NB4 (cell line): ENCODE measurements around the gene CSTPP1.

Experiments used
- DNase-seq: peaks from one replicate; pipeline ENCODE4 v3.0.0; 2010; ENCODE audit warnings: low read depth
- H3K4me3 ChIP-seq: one replicate; pipeline ENCODE4 v1.5.1; 2011; ENCODE audit warnings: mild to moderate bottlenecking, low read depth, low read length, moderate library complexity
- MAX ChIP-seq: IDR thresholded peaks from 2 replicates; pipeline ENCODE4 v1.6.1; 2011; ENCODE audit warnings: low read depth, low read length
- MYC ChIP-seq: IDR thresholded peaks from 2 replicates; pipeline ENCODE4 v1.6.1; 2011; ENCODE audit warnings: low read depth, low read length
- POLR2A ChIP-seq: IDR thresholded peaks from 2 replicates; pipeline ENCODE4 v1.6.1; 2011; ENCODE audit warnings: mild to moderate bottlenecking; ENCODE audit not compliant: insufficient read length; ENCODE audit errors: extremely low read depth
- TF ChIP-seq, protein P1 (sequence below): IDR thresholded peaks from one replicate; pipeline ENCODE4 v1.5.1; 2012; ENCODE audit warnings: low read depth, low read length

The CSTPP1 gene

DNA sequence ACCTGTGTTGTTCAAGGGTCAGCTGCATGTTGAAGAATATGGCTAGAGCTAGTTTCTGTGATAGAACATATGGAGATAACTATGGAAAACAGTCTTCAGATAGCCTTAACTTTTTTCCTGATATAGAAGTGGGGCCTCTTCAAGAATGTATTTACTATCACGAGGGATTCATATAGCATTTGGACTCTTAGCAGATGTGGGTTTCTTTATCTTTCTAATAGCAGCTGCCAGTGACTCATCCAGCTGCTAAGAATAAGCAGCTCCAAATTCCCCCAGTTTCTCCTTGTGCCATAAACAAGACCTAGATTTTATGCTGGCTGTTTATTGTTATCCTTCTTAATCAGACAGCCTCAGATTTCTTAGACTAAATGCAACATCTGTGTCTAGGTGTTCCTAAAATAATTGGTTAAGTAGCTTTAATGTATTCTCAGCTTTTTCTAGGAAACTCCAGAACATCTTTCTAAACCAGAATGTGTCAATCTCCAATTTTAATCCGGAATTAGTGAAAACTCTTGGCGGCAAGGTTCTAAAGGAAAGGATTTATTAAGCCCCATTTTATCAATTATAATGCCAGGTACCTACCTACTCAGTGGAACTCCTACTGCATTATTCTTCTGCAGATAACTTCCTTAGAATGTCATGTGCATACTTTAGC, 119.8 kb downstream of the CSTPP1 start:
- TF ChIP-seq MYC, result no peak
- no peak for TF ChIP-seq MAX
- TF ChIP-seq, protein P1, sequence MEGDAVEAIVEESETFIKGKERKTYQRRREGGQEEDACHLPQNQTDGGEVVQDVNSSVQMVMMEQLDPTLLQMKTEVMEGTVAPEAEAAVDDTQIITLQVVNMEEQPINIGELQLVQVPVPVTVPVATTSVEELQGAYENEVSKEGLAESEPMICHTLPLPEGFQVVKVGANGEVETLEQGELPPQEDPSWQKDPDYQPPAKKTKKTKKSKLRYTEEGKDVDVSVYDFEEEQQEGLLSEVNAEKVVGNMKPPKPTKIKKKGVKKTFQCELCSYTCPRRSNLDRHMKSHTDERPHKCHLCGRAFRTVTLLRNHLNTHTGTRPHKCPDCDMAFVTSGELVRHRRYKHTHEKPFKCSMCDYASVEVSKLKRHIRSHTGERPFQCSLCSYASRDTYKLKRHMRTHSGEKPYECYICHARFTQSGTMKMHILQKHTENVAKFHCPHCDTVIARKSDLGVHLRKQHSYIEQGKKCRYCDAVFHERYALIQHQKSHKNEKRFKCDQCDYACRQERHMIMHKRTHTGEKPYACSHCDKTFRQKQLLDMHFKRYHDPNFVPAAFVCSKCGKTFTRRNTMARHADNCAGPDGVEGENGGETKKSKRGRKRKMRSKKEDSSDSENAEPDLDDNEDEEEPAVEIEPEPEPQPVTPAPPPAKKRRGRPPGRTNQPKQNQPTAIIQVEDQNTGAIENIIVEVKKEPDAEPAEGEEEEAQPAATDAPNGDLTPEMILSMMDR, result no peak
- TF ChIP-seq POLR2A, result no peak
- no peak overlapping the region for H3K4me3 ChIP-seq
- DNase-seq, result peak; percentile 8

DNA sequence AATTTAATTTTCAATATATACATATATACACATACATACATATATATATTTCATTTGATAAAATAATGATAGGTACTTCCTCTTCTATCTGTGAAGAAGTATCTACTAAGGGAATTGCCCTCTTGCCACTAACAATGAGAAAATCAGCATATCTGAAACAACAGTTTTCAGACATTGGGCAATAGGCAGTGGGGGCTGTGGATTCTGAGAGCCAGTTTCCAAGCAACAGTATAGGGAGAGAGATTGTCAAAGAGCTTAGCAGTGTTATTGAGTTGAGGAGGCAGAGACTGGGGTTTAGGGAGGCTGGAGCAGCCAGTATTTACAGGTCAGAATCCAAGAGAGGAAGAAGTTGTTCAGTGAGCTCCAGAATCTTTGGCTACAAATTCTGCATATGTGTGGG, 120.8 kb downstream of the CSTPP1 start:
- TF ChIP-seq MYC, result no peak
- TF ChIP-seq POLR2A, result no peak
- TF ChIP-seq, protein P1, result no peak
- TF ChIP-seq MAX, result no peak
- no peak overlapping the region for H3K4me3 ChIP-seq
- peak; percentile 44 for DNase-seq

DNA sequence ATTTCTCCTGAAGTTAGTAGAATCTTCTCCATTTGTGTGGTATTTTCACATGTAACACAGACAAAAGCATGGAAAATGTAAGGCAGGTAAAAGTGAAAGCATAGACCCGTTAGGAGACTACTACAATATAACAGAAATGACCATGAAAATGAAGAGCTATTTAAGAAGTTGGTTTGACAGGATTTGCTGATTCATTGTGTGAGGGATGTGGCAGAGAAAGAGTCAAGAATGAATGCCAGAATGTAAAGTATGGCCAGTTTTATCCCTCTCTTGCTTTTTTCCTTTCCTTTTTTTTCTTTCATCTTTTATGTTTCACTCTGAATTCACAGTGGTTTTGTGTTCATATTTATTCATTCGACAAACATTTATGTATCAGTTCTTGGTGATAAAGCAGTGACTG, 124.2 kb downstream of the CSTPP1 start:
- no peak overlapping the region for H3K4me3 ChIP-seq
- peak; percentile 53 for DNase-seq
- no peak for TF ChIP-seq MAX
- TF ChIP-seq, protein P1, result no peak
- TF ChIP-seq POLR2A, result no peak
- no peak for TF ChIP-seq MYC

DNA sequence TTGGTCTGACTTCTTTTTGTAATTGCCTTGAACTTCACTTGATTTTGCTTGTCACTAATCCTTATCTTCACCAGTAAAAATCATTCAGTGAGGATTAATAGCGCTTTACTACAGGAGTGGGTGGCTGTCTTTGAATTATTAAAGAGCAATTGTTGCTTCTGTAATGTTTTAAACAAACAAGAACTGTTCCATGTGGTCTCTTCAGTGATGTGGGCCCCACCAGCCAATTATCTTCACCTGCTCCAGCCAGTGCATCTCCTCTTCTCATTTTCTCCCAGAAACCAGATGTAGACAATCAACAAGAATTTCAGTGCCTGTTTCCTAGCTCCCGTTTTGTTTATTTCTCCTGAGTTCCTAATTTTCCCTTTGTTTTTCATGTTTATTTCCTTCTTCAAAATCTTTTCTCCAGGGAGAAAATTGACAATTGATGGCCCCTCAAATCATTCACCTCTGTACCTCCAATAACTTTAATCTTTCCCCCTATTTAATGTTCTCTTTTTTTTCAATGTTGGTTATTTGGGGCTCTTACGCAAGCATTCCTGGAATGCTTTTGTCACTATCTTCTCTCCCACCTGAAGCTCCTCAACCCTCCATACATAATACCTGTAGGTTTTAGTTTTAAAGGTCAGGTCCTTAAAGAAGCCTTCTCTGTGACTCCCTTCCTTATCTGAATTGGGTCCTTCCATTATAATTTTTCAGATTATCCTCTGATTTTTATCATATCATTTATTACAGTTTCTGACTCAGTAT, 125.0 kb downstream of the CSTPP1 start:
- no peak for DNase-seq
- TF ChIP-seq MAX (no peak), MYC (no peak), POLR2A (no peak)
- TF ChIP-seq, protein P1, result no peak
- H3K4me3 ChIP-seq, result no peak overlapping the region

DNA sequence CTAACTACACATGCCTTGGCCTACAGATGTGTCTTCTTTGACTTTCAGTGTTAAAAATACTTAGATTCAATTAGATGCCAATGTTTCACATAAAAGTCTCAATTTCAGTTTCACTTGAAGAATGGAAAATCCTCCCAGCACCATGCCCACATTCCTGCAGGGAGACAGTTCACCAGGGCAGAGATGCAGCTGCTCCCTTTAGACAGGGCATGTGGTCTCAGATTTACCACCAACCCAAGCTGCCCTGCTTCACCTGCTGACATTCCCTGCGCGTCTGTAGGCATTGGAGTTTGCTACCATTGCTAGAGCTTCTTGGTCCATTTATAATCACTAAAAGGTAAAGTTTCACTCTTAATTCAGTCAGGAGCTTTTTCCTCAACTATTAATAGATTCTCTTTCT, 126.2 kb downstream of the CSTPP1 start:
- DNase-seq, result no peak
- no peak for TF ChIP-seq POLR2A
- TF ChIP-seq MAX, result no peak
- no peak for TF ChIP-seq MYC
- TF ChIP-seq, protein P1, result no peak
- no peak overlapping the region for H3K4me3 ChIP-seq
